ENCODE measurements around the gene TPM1. TPM values are rescaled to one million over a fixed set of nuclear protein-coding genes. Genes with fewer than 3 reads are reported as not detected.

TPM1 gene
- total RNA-seq, 1 experiment from 2014 or later, result 421 TPM

DNA sequence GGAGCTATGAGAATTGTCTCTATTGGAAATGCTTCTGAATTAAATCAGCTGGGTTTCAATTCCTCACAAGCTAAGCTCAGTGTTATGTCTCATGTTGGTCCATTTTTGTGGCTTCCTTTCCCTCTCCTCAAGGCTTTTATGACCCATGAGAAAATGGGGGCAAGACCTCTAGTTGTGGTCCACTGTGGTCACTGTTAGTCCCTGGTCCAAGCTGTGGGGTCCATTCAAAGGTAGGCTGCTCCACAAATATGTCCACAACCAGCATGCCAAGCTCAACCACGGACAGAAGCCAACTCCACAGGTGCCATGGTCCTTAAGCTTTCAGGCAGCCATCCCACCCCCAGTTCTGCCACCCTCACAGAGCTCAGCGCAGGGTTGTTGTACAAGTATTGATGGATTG, 14.9 kb upstream of the TPM1 start:
- POLR2A ChIA-PET, result no interaction called here
- CTCF ChIA-PET, result interaction anchor here (1.4 kb wide), 1 partner anchor 180 kb away, joined by 3 read pairs; no protein-coding TSS in a partner anchor
- H3K27ac Mint-ChIP-seq, result no peak overlapping the region

GRCh38 chr15:63028442-63029110, 14.0 kb upstream of the TPM1 start:
- Mint-ChIP-seq H3K4me1 (no peaks in the 10 kb centered on the region), H3K4me3 (no peak overlapping the region), H3K27ac (no peak overlapping the region), H3K27me3 (ENCODE audit: low read depth) (no peaks in the 10 kb centered on the region), H3K36me3 (no peaks in the 10 kb centered on the region), H3K9me3 (0 out of 2 replicates have a peak, but pooled peaks cover 3% of the 10 kb centered on the region)
- ATAC-seq (no peak), DNase-seq (ENCODE audit: low spot score) (no peak)
- TF ChIP-seq CTCF (IDR thresholded peaks at IDR 0.05), result no peak
- TF ChIP-seq ZNF423 (CRISPR knock-in tag; IDR thresholded peaks at IDR 0.05), result no peak
- no peak for TF ChIP-seq ZNF219 (CRISPR knock-in tag; IDR thresholded peaks at IDR 0.05; ENCODE audit: borderline replicate concordance)
- no peak for TF ChIP-seq E2F5 (CRISPR knock-in tag; IDR thresholded peaks at IDR 0.05)
- no peak for TF ChIP-seq TP53 (CRISPR knock-in tag; IDR thresholded peaks at IDR 0.05)
- POLR2A ChIA-PET, result no interaction called here
- CTCF ChIA-PET, result no interaction called here

More for the DNA sequence above, 14.9 kb upstream of the TPM1 start:
- no peak for DNase-seq (ENCODE audit: low spot score)
- no peaks in the 10 kb centered on the region for H3K4me1 Mint-ChIP-seq
- no peak for ATAC-seq
- no peaks in the 10 kb centered on the region for H3K27me3 Mint-ChIP-seq (ENCODE audit: low read depth)
- TF ChIP-seq, protein P1, sequence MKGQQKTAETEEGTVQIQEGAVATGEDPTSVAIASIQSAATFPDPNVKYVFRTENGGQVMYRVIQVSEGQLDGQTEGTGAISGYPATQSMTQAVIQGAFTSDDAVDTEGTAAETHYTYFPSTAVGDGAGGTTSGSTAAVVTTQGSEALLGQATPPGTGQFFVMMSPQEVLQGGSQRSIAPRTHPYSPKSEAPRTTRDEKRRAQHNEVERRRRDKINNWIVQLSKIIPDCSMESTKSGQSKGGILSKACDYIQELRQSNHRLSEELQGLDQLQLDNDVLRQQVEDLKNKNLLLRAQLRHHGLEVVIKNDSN (CRISPR knock-in tag; IDR thresholded peaks at IDR 0.05), result no peak
- TF ChIP-seq HMGA2 (CRISPR knock-in tag; IDR thresholded peaks at IDR 0.05), result no peak
- no peak for TF ChIP-seq IRF1 (CRISPR knock-in tag; IDR thresholded peaks at IDR 0.05)
- no peak overlapping the region for H3K4me3 Mint-ChIP-seq
- H3K9me3 Mint-ChIP-seq, result 0 out of 2 replicates have a peak, but pooled peaks cover 3% of the 10 kb centered on the region
- H3K36me3 Mint-ChIP-seq, result no peaks in the 10 kb centered on the region

GRCh38 chr15:63029676-63030075, 12.9 kb upstream of the TPM1 start:
- TF ChIP-seq SOX15 (CRISPR knock-in tag; IDR thresholded peaks at IDR 0.05) (no peak), TEAD1 (CRISPR knock-in tag; IDR thresholded peaks at IDR 0.05) (no peak), ETV6 (CRISPR knock-in tag; IDR thresholded peaks at IDR 0.05) (no peak), ZNF121 (CRISPR knock-in tag; IDR thresholded peaks at IDR 0.05) (no peak), RORB (CRISPR knock-in tag; IDR thresholded peaks at IDR 0.05) (no peak), E2F5 (CRISPR knock-in tag; IDR thresholded peaks at IDR 0.05) (no peak), ZNF423 (CRISPR knock-in tag; IDR thresholded peaks at IDR 0.05) (no peak), TEAD4 (CRISPR knock-in tag; IDR thresholded peaks at IDR 0.05) (no peak), CTCF (IDR thresholded peaks at IDR 0.05) (no peak), SMAD3 (CRISPR knock-in tag; IDR thresholded peaks at IDR 0.05; ENCODE audit: borderline replicate concordance) (no peak), SP1 (CRISPR knock-in tag; conservative IDR thresholded peaks at IDR 0.05) (no peak), IRF1 (CRISPR knock-in tag; IDR thresholded peaks at IDR 0.05) (no peak), ZNF263 (CRISPR knock-in tag; IDR thresholded peaks at IDR 0.05; ENCODE audit: low read depth) (no peak), ZNF416 (CRISPR knock-in tag; IDR thresholded peaks at IDR 0.05) (no peak), PRRX2 (CRISPR knock-in tag; IDR thresholded peaks at IDR 0.05) (no peak)
- ChIA-PET POLR2A (interaction anchor here (0.8 kb wide), 1 partner anchor 19 kb away, joined by 5 read pairs; no protein-coding TSS in a partner anchor), CTCF (interaction anchor here (0.6 to 2.7 kb wide), 3 partner anchors 15 to 19 kb away, joined by 5 to 18 read pairs (median 5); no protein-coding TSS in a partner anchor)
- Mint-ChIP-seq H3K4me3 (no peak overlapping the region), H3K36me3 (no peaks in the 10 kb centered on the region), H3K9me3 (0 out of 2 replicates have a peak, but pooled peaks cover 3% of the 10 kb centered on the region), H3K27me3 (ENCODE audit: low read depth) (no peaks in the 10 kb centered on the region), H3K27ac (no peak overlapping the region), H3K4me1 (no peaks in the 10 kb centered on the region)
- no peak for DNase-seq (ENCODE audit: low spot score)
- no peak for ATAC-seq
